Chondrocyte (in vitro differentiated cells): Measurements from ENCODE around the gene BRPF1. TPM values are rescaled to one million over a fixed set of nuclear protein-coding genes. Genes with fewer than 3 reads are reported as not detected.

Source experiments
- DNase-seq: peaks from one replicate; pipeline ENCODE4 v3.0.0; 2021; ENCODE audit warnings: mixed read lengths, low spot score
- H3K27ac Mint-ChIP-seq: one replicate; pipeline ENCODE4 v1.8.0; 2021; ENCODE audit warnings: mild to moderate bottlenecking, moderate library complexity, mixed read lengths; ENCODE audit not compliant: unreplicated experiment
- H3K27me3 Mint-ChIP-seq: 2 replicates; pipeline ENCODE4 v1.8.0; 2021; ENCODE audit warnings: low read depth, mixed read lengths
- H3K36me3 Mint-ChIP-seq: 2 replicates; pipeline ENCODE4 v1.8.0; 2021; ENCODE audit warnings: low read depth, mixed read lengths
- H3K4me1 Mint-ChIP-seq: 2 replicates; pipeline ENCODE4 v1.8.0; 2021; ENCODE audit warnings: low read depth, mild to moderate bottlenecking, mixed read lengths
- H3K4me3 Mint-ChIP-seq: one replicate; pipeline ENCODE4 v1.8.0; 2021; ENCODE audit warnings: mild to moderate bottlenecking, moderate library complexity, mixed read lengths; ENCODE audit not compliant: unreplicated experiment
- H3K9me3 Mint-ChIP-seq: 2 replicates; pipeline ENCODE4 v1.8.0; 2021; ENCODE audit warnings: low read depth, mixed read lengths
- total RNA-seq: library from RNA; stranded (reverse); gene quantifications from 3 replicates; pipeline ENCODE4 v1.2.1, GENCODE V29; 2021
- TF ChIP-seq, protein P1 (sequence below): fragments of 200-600 bp; sonication (generic); IDR thresholded peaks from 2 replicates; pipeline ENCODE4 v1.5.0; 2021; ENCODE audit warnings: antibody characterized with exemption, mild to moderate bottlenecking, moderate library complexity

The BRPF1 gene
- total RNA-seq, 1 donor from 2014 or later: 15.5 TPM

DNA sequence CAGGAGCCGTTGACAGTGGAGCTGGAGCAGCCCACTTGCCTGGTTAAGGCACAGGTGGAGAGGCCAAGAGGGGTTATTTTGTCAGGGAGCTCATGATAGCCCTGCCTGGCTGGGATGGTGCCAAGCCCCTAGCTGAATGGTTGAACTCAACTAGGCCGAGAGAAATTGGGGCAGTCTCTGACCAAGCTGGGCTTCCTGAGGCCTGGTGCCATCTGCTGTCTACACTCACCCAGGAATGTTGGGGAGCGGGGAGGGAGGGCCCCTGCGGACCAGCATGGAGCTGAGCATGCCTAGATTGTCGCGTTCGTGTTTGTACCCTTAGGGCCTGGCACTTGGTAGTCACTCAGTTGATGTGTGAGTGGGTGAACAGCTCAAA lies 1.2 kb downstream of the BRPF1 start:
- H3K4me3 Mint-ChIP-seq: peak overlapping the region; percentile 87
- TF ChIP-seq, protein P1, sequence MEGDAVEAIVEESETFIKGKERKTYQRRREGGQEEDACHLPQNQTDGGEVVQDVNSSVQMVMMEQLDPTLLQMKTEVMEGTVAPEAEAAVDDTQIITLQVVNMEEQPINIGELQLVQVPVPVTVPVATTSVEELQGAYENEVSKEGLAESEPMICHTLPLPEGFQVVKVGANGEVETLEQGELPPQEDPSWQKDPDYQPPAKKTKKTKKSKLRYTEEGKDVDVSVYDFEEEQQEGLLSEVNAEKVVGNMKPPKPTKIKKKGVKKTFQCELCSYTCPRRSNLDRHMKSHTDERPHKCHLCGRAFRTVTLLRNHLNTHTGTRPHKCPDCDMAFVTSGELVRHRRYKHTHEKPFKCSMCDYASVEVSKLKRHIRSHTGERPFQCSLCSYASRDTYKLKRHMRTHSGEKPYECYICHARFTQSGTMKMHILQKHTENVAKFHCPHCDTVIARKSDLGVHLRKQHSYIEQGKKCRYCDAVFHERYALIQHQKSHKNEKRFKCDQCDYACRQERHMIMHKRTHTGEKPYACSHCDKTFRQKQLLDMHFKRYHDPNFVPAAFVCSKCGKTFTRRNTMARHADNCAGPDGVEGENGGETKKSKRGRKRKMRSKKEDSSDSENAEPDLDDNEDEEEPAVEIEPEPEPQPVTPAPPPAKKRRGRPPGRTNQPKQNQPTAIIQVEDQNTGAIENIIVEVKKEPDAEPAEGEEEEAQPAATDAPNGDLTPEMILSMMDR: no peak
- no peaks in the 10 kb centered on the region for H3K9me3 Mint-ChIP-seq
- DNase-seq: no peak
- peaks cover 10% of the 10 kb centered on the region for H3K36me3 Mint-ChIP-seq
- H3K27ac Mint-ChIP-seq: peak overlapping the region; percentile 68
- no peaks in the 10 kb centered on the region for H3K27me3 Mint-ChIP-seq
- peaks cover 28% of the 10 kb centered on the region for H3K4me1 Mint-ChIP-seq

- H3K4me1 Mint-ChIP-seq: peaks cover 19% of the 10 kb centered on the region
- TF ChIP-seq, protein P1: no peak
Measured at GRCh38 chr3:9736831-9737230, 5.3 kb downstream of the BRPF1 start.

DNA sequence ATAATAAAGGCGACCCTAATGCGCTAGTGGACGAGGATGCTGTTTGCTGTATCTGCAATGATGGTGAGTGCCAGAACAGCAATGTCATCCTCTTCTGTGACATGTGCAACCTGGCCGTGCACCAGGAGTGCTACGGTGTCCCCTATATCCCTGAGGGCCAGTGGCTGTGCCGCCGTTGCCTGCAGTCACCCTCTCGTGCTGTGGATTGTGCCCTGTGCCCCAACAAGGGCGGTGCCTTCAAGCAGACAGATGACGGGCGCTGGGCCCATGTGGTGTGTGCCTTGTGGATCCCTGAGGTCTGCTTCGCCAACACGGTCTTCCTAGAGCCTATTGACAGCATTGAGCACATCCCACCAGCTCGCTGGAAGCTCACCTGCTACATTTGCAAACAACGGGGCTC lies 7.6 kb downstream of the BRPF1 start:
- H3K27me3 Mint-ChIP-seq: no peaks in the 10 kb centered on the region
- no peak overlapping the region for H3K4me3 Mint-ChIP-seq
- TF ChIP-seq, protein P1: no peak
- H3K27ac Mint-ChIP-seq: no peak overlapping the region
- DNase-seq: no peak
- H3K9me3 Mint-ChIP-seq: no peaks in the 10 kb centered on the region
- H3K4me1 Mint-ChIP-seq: no peaks in the 10 kb centered on the region
- peaks cover 42% of the 10 kb centered on the region for H3K36me3 Mint-ChIP-seq

More at GRCh38 chr3:9736831-9737230, 5.3 kb downstream of the BRPF1 start:
- Mint-ChIP-seq H3K9me3 (no peaks in the 10 kb centered on the region), H3K4me3 (no peak overlapping the region), H3K27ac (no peak overlapping the region), H3K36me3 (peaks cover 32% of the 10 kb centered on the region), H3K27me3 (no peaks in the 10 kb centered on the region)
- no peak for DNase-seq

GRCh38 chr3:9742560-9742959 lies 11.0 kb downstream of the BRPF1 start:
- TF ChIP-seq, protein P1: no peak
- Mint-ChIP-seq H3K4me3 (no peak overlapping the region), H3K4me1 (peaks cover 12% of the 10 kb centered on the region), H3K27ac (no peak overlapping the region), H3K27me3 (no peaks in the 10 kb centered on the region), H3K36me3 (peaks cover 45% of the 10 kb centered on the region), H3K9me3 (no peaks in the 10 kb centered on the region)
- DNase-seq: no peak

- no peak overlapping the region for H3K27ac Mint-ChIP-seq
- H3K27me3 Mint-ChIP-seq: no peaks in the 10 kb centered on the region
- no peak overlapping the region for H3K4me3 Mint-ChIP-seq
- TF ChIP-seq, protein P1: no peak
- peaks cover 45% of the 10 kb centered on the region for H3K36me3 Mint-ChIP-seq
- DNase-seq: no peak
- no peaks in the 10 kb centered on the region for H3K9me3 Mint-ChIP-seq
- peaks cover 13% of the 10 kb centered on the region for H3K4me1 Mint-ChIP-seq
Measured at GRCh38 chr3:9743548-9743947, 12.0 kb downstream of the BRPF1 start.
